HG03066 (cell line): ENCODE data around the gene BAZ1A.

Experiments used
- ATAC-seq: cut with Tn5 transposase; IDR thresholded peaks from one replicate; pipeline ENCODE4 v1.9.1; 2021; ENCODE audit warnings: low read depth; ENCODE audit not compliant: unreplicated experiment

Gene BAZ1A

GRCh38 chr14:34875031-34875922 is at the start of gene BAZ1A:
Gene BAZ1A (minus strand): TSS chr14:34875360. CDS start chr14:34874604, 756 bp downstream.
- peak; percentile 36 for ATAC-seq

GRCh38 chr14:34920339-34920738 is 45.2 kb upstream of the BAZ1A start:
- no peak for ATAC-seq

GRCh38 chr14:34913619-34914018 is 38.5 kb upstream of the BAZ1A start:
- ATAC-seq = no peak

GRCh38 chr14:34912966-34913365 is 37.8 kb upstream of the BAZ1A start:
- ATAC-seq = no peak

- no peak for ATAC-seq
These were observed 37.0 kb upstream of the BAZ1A start for GRCh38 chr14:34912182-34912581.

GRCh38 chr14:34911209-34912150 is 36.3 kb upstream of the BAZ1A start:
- no peak for ATAC-seq

- no peak for ATAC-seq
These were observed 31.1 kb upstream of the BAZ1A start for GRCh38 chr14:34906287-34906686.

GRCh38 chr14:34895277-34895676 is 20.1 kb upstream of the BAZ1A start:
- no peak for ATAC-seq

GRCh38 chr14:34890937-34891336 is 15.8 kb upstream of the BAZ1A start:
- no peak for ATAC-seq

- no peak for ATAC-seq
These were observed 13.0 kb upstream of the BAZ1A start for GRCh38 chr14:34888186-34888585.

GRCh38 chr14:34883954-34884353 is 8.8 kb upstream of the BAZ1A start:
- ATAC-seq = no peak

- ATAC-seq = peak; percentile 22
These were observed 652 bp downstream of the BAZ1A start for GRCh38 chr14:34874386-34875030.

- peak; percentile 56 for ATAC-seq
These were observed 1.4 kb downstream of the BAZ1A start for GRCh38 chr14:34873589-34874385.

GRCh38 chr14:34872822-34873588 is 2.2 kb downstream of the BAZ1A start:
- ATAC-seq = no peak

GRCh38 chr14:34867199-34867598 is 8.0 kb downstream of the BAZ1A start:
- ATAC-seq = no peak

GRCh38 chr14:34865889-34866574 is 9.1 kb downstream of the BAZ1A start:
- ATAC-seq = no peak

- no peak for ATAC-seq
These were observed 11.3 kb downstream of the BAZ1A start for GRCh38 chr14:34863844-34864243.

GRCh38 chr14:34858765-34859164 is 16.4 kb downstream of the BAZ1A start:
- no peak for ATAC-seq
